ENCODE results near the gene MFAP2. TPM values are rescaled to one million over a fixed set of nuclear protein-coding genes. Genes with fewer than 3 reads are reported as not detected.

The MFAP2 gene, protein sequence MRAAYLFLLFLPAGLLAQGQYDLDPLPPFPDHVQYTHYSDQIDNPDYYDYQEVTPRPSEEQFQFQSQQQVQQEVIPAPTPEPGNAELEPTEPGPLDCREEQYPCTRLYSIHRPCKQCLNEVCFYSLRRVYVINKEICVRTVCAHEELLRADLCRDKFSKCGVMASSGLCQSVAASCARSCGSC
- 4.8 TPM for total RNA-seq
- long read RNA-seq, partial matches to known transcripts: 0 of 7 reads
- long read RNA-seq, other reads (novel, unspliced or antisense): 3 of 7 reads

DNA sequence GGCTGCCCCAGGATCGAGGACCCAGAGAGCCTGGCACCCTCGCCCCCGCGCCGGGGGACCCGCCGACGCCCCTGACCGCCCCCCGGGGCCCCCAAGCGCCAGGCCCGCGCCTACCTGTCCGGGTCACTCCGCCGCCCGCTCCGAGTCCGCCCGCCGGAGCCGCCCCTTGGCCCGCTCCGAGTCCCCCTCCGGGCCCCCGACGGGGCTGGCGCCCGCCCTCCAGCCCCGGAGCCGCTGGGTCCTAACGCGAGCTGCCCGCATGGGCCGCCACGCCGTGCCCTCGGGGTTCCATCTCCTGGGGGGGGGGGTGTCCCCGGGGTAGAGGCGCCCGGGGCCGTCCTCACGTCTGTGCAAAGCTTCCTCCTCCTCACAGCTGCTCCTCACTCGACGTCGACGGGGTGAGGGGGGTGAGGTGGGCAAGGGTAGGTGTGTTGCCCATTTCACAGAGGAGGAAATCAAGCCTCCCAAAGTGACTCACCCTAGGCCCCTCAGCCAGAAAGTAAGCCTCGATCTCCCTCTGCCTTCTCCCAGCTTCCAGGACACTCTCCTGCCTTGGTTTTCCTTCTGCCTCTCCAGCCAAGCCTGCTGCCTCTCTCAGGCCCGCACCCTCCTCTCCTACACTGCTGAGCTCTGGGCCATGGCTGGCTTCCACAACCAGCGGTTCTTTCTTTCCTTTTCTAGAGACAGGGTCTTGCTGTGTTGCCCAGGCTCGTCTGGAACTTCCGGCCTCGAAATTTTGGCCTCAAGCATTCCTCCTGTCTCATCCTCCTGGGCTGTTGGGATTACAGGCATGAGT, at the start of gene MFAP2:
TSS of gene MFAP2 (minus strand) at position 148 of the 796 bp plus-strand sequence. CDS start 2,347 bp downstream, outside the sequence.
- no peak for DNase-seq (ENCODE audit: low spot score)
- intact Hi-C loops (cut with DNase I): no loop called here

DNA sequence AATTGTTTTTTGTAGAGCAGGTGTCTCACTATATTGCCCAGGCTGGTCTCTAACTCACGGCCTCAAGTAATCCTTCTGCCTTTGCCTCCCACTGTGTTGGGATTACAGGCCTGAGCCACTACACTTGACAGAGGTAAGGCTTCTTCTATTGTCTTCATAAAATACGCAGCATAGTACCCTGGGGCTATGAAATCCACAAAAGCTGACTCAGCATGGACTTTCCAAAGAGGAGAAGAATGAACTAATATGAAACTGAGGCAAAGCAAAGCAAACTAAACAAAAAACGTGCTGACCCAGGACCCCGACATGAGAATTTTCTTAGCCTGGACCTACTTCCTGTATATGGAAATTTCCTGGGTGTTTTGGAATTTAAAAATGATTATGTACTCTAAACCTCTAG, 49.8 kb upstream of the MFAP2 start:
- intact Hi-C loops (cut with DNase I): no loop called here
- no peak for DNase-seq (ENCODE audit: low spot score)

DNA sequence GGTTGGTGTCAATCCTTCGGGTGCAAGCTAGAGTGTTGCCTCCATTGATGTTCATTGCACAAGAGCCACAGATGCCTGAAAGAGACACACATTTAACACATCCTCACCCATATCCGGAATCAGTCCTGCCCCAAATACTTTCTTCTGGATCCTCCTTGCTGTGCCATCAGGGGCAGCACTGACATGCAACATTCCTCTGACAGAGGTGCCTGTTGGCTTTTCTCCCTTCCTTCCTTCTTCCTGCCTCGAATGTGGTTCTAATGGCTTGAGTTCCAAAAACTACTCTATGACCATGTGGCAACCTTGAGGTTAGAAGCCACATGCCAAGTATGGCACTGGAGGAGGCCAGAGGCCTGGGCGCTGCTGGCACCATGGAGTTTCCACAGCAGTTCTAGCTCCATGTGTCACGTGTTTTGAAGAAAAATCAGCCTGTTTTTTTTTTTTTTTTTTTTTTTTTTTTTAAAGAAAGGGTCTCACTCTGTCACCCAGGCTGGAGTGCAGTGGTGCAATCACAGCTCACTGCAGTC, 48.3 kb upstream of the MFAP2 start:
- intact Hi-C loops (cut with DNase I): no loop called here
- no peak for DNase-seq (ENCODE audit: low spot score)

DNA sequence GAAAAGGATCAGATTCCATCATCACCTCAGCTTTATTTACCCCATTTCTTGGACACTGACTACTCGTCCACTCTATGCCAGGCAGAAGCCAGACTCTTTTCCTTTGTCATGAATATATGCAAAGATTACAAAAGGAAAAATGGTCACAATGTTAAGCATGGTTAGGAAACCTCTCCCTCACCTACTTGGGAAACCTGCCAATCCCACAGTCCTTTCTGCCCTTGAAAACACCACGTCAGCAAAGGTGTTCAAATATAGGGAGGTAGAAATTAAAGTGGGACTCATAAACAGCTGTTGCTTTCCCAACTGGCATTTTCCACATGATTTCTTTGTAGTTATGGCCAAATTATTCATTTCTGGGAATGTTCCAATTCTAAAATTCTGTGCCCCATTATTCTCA, 47.5 kb upstream of the MFAP2 start:
- DNase-seq (ENCODE audit: low spot score): no peak
- intact Hi-C loops (cut with DNase I): no loop called here

DNA sequence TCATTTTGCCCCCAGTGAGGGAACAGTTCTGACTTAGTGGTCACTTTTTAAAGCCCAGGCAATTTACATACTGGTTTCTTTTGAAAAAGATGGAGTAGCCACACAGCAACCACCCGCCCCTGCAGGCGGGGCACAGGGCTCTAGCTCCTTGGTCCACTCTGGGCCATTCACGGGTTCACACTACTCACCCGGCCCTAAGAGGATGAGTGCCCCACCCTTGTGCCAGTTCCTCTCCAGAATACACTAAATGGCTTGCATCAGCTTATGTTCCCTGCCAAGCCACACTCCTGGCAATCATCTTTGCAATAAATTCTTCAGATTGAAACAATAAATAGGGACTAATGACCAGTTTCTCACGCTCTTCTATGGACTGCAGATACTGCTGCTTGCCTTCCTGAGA, 47.0 kb upstream of the MFAP2 start:
- no peak for DNase-seq (ENCODE audit: low spot score)
- intact Hi-C loops (cut with DNase I): no loop called here

DNA sequence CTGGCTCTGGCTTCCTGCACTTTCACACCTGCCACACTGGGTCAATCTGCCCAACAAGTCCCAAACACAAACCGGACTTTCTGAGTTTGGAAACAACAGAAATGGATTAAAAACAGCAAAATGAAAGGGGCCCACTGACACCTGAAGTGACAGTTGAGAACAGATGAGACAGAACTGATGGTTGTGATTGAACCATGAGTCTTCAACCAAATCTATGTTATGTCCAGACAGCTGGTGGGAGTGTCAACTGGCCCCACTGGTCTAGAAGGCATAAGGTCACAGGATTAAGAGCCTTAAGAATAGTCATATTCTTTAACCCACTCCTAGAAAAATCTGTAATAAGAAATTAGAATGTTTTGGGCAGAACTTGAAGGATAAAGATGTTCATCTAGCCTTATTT, 44.3 kb upstream of the MFAP2 start:
- intact Hi-C loops (cut with DNase I): no loop called here
- no peak for DNase-seq (ENCODE audit: low spot score)

DNA sequence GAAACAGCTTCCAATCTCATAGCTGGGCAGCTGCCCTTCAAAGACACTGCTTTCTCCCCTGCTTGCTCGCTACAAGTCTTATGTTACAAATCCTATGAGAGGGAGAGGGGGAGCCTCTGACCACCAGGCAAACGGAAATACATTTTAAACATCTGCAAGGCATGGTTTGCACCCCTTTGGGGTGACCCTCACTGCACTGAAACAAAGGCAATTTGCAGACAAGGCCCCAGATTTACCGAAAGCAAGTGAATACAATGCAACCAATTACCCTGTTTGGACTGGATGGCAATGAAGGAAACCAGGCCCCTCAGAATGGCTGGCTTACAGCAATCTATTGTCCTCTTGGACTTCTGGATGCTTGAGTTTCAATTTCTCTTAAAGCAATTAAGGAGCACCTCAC, 43.2 kb upstream of the MFAP2 start:
- intact Hi-C loops (cut with DNase I): no loop called here
- DNase-seq (ENCODE audit: low spot score): no peak

DNA sequence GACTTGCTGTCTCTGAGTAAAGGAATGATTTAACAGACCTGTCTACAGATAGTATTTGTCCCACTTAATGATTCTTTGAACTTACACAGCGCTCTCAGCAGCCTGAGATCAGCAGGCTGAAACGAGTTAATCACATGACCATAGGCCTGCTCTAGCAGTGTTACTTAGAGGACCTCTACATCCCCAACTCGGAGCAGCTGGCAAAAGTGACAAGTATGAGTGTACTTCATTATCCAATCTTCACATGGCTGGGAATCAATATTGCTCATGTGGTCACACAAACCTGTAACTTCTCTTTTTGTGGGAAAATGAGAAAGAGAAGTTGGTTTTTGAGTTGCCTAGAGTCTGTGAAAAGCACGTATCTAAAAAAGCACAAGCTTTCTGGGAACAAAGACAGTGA, 42.7 kb upstream of the MFAP2 start:
- intact Hi-C loops (cut with DNase I): no loop called here
- no peak for DNase-seq (ENCODE audit: low spot score)

DNA sequence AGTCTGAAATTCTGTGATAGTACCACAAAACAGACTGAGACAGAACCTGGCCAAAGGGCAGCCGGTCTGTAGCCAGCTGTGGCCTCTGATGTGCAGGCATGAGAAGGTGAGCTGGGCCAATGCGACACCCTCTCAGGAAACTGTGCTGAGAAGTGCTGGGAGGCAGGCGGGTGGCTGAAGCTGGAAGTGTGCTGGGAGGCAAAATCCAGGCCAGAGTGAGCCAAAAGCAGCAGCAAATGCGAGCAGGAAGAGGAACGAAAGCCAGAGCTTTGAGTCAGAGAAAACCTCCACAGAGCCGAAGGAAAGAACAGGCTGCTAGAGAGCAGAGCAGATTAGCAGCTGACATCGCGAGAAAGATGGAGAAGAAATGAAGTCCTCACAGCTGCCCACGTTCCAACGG, 41.5 kb upstream of the MFAP2 start:
- no peak for DNase-seq (ENCODE audit: low spot score)
- intact Hi-C loops (cut with DNase I): no loop called here

DNA sequence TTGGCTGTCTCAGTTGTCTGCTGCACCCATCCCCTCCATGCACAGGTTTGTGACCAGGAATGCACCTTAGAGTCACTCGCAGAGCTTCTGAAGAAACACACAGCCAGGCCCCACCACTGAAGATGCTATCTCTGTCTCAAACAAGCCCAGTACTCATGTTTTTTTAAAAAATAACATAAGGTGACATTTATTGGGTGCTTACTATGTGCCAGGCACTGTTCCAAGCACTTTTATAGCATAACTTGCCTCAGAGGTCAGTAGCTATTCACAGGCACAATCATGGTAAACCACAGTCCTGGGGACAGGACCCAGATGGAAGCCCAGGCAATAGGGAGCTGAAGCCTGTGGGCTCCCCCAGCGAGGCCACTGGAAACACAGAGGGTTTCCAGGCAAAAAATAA, 40.1 kb upstream of the MFAP2 start:
- no peak for DNase-seq (ENCODE audit: low spot score)
- intact Hi-C loops (cut with DNase I): no loop called here

DNA sequence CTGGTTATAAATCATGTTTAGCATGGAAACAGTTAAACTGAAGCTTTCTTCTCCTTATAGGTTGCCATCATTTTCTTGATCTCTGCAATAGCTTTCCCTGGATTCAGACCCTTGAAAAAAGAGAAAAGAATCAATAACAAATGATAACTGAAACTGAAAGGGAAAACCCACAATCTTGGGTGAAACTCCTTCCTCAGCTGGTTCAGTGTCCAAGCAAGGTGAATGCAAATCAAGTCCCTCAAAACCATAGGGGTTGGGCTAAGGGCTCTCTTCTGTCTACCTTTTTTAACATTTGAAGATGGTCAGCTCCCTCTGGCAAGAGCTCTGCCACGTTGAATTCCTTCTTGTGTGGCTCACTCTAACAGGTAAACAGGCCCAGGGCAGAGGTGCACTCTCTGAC, 38.4 kb upstream of the MFAP2 start:
- no peak for DNase-seq (ENCODE audit: low spot score)
- intact Hi-C loops (cut with DNase I): no loop called here

DNA sequence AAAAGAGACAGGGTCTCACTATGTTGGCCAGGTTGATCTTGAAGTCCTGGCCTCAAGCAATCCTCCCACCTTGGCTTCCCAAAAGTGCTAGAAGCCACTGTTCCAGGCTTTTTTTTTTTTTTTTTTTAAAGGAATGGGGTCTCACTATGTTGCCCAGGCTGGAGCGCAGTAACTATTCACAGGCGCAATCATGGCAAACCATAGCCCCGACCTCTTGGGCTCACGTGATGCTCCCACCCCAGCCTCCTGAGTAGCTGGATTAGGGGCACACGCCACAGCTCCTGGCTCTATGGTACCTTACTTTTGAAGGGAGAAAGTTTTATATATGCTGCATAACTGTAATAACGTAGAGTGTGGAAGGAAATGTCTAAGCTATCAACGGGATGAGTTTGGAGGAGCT, 37.0 kb upstream of the MFAP2 start:
- intact Hi-C loops (cut with DNase I): no loop called here
- DNase-seq (ENCODE audit: low spot score): no peak

DNA sequence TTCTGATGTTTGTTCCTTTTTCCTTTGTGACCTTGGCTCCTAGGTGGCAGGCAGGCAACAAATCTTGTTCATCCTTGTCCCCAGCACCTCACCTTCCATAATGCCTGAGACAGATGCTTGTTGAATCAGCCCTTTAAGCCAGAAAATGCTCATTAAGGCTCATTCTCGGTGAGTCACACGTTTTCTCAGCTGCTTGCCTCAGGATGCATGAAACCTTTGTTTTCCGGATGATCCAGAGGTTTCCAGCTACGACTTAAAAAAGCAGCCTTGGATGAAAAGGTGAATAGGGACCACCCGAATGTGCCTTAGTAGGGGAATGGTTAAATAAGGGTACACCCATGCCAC, 35.9 kb upstream of the MFAP2 start:
- DNase-seq (ENCODE audit: low spot score): no peak
- intact Hi-C loops (cut with DNase I): no loop called here

DNA sequence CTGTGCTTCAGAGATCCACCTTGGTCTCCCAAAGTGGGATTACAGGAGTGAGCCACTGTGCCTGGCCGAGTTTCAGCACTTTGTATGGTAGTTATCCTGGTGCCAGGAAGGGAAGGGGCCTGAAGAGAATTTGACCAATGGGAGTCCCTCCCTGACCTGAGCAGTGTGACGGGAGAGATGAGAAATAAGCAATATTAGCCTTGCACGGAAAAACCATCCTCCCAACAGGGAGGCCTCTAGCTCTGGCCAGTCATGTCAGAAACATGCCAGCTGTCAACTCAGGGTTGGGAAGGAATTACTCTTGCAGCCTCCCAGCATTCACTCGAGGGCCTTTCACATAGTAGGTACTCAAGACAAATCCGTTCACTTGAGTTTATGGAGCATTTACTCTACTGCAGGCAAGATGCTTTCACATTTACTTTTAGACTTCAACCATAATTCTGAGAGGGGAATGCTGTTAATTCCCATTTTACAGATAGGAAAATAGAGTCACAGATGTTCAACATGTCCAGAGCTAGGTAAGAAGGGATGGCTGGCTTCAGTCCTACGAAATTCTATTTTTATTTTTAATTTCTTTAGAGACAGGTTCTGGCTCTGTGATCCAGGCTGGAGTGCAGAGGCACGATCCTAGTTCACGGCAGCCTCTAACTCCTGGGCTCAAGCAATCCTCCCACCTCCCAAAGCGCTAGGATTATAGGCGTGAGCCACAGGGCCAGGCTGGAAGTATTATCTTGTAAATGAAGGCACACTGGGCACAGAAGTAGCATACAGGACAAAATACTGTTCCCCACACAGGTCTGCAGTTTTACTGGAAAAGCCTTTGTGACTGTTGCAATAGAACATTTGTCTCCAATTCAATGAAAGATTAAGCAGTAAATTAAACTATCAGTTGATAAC, 34.5 kb upstream of the MFAP2 start:
- intact Hi-C loops (cut with DNase I): loop anchor here (5.0 kb wide), 1 partner anchor 48 kb away; no protein-coding TSS in a partner anchor
- DNase-seq (ENCODE audit: low spot score): peak; percentile 9

DNA sequence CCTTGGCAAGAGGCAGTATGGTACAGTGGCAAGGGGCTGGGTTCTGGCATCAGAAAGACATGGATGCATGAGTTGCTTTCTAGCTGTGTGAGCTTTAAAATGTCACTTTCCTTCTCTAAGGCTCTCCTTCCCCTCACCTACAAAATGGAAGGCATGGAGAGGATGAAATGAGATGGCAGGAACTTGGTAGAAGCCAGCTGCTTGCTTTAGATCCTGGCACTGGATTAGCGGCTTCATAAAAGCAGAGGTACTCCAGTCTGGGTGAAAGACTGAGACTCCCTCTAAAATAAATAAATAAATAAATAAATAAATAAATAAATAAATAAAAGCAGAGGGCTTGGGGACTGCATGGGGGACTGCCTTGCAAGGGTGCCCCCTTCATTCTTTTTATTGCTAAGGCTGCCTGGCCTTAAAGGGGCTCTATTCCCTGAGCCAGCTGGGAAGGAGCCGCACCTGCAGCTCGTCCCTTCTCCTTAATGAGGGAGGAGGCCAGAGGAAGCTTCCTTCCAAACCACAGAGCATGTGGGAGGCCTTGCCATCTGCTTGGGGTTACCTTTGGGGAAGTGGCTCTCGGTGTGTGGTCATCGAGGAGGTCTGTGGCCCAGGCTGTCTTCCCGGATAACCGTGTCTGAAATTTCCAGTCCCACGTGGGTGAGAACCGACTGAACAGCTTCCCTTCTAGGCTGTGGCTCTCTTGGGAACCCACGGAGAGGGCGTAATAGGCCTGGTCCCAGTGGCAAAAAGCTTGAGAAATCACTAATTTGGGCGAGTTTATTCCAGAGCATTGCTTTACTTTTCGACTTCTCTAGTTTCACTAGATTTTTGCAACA, 33.3 kb upstream of the MFAP2 start:
- peak; percentile 81 for DNase-seq (ENCODE audit: low spot score)
- intact Hi-C loops (cut with DNase I): loop anchor here (2.0 to 5.0 kb wide), 2 partner anchors 39 to 46 kb away; no protein-coding TSS in a partner anchor

DNA sequence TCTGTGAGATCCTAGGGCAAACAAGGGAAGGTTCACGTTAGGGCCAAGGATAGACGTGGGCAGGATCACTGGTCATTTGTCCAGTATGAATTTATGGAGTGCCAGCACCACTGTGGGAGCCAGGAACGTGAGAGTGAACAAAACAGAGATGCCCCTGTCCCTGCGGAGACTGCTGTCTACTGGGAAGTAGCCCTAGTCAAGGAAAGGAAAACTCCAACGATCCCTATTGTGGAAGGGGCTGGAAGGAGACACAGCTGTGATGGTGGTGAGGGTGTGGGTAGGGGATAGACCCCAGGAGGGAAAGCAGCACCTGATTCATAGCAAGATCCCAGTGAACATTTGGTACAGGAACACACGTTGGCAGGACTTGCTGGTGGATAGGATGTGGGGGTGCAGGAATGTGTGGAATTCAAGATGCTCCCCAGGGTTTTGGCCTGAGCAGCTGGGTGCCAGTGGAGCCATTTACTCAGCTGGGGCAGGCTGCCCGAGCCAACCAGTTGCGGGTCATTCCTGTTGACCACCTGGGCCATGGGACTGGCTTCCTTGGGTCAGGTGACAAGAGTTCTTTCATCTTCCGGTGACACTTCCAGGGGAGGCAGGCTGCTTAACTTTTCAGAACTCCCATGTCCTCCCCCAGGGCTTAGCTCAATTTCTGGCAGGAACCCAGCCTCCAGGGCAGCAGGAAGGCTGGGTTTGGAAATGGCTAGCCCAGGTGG, 32.5 kb upstream of the MFAP2 start:
- DNase-seq (ENCODE audit: low spot score): no peak
- intact Hi-C loops (cut with DNase I): loop anchor here (2.0 to 5.0 kb wide), 2 partner anchors 40 to 46 kb away; no protein-coding TSS in a partner anchor

DNA sequence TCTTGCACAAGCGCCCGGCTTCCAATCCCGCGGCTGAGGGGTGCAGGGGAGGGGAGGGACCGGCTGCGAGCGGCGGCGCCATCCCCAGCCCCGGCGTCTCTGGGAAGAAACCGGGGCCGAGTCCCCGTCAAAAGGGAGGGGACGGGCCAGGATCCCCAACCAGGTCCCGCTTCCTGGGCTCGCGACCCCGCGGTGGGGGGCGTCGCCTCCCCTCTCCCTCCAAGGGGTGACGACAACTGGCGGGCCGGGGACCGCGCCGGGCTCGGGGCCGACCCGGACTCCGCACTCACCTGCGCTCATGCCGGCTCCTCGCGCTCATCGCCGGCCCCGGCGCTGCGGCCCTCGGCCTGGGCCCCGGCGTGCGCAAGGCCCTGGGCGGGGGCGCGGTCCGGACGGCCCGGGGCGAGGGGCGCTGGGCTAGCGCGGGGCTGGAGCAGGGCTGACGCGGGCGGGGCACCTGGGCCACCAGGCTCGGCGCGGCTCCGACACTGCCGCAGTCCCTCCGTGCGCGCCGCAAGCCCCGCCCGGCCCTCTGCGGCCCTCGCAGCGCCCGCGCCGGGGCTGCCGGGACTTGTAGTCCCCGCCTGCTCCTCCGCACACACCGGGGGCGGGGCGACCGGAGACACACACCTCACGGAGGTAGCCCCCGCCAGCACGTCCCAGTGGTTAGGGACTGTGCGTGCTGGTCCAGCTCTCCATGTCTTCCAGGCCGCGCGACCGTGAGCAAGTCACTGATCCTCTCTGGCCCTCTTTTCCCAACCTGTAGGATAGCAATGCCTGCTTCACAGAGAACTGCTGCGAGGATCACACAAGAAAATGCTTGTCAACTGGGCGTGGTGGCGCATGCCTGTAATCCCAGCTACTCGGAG, 31.3 kb upstream of the MFAP2 start, which contains the start of gene ATP13A2:
TSS of gene ATP13A2 (minus strand) at position 490 of the 869 bp plus-strand sequence. CDS start at position 300, 190 bp downstream.
- intact Hi-C loops (cut with DNase I): loop anchor here (2.0 to 5.0 kb wide), 2 partner anchors 41 to 44 kb away; no protein-coding TSS in a partner anchor
- peak; percentile 85 for DNase-seq (ENCODE audit: low spot score)
